ENCODE data around the gene DNAH10.

DNAH10 gene

DNA sequence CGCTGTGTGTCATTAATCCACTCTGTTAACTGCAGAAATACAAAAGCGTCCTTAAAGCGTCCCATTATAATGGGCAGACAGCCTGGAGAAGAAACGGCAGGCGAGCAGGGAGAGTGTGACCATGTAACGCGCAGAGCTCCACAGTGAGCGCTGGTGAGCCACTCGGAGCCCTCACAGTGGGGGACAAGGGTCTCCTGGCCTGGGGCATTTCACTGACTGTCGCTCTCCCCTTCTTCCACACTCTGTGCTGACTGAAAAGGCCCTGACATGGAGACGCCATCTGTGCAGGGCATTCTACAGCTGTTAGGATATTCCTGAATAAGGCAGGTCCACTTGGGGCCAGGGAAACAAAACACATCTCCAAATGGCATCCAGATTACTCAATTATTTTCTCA lies 186.3 kb downstream of the DNAH10 start:
- Histone ChIP-seq H3K4me2 (ENCODE audit: low read length) (no peak overlapping the region), H3K9ac (ENCODE audit: low read depth, low read length) (no peak overlapping the region), H3K36me3 (ENCODE audit: insufficient read depth, low read length) (peaks cover 26% of the 10 kb centered on the region), H3K4me1 (ENCODE audit: control insufficient read depth, insufficient read depth, low read length) (peaks cover 20% of the 10 kb centered on the region), H3K27me3 (ENCODE audit: control insufficient read depth, insufficient read depth, low read length) (no peaks in the 10 kb centered on the region), H3K4me3 (ENCODE audit: low read length) (no peak overlapping the region), H3K9me3 (replicated peaks; ENCODE audit: low read length) (no peaks in the 10 kb centered on the region)

DNA sequence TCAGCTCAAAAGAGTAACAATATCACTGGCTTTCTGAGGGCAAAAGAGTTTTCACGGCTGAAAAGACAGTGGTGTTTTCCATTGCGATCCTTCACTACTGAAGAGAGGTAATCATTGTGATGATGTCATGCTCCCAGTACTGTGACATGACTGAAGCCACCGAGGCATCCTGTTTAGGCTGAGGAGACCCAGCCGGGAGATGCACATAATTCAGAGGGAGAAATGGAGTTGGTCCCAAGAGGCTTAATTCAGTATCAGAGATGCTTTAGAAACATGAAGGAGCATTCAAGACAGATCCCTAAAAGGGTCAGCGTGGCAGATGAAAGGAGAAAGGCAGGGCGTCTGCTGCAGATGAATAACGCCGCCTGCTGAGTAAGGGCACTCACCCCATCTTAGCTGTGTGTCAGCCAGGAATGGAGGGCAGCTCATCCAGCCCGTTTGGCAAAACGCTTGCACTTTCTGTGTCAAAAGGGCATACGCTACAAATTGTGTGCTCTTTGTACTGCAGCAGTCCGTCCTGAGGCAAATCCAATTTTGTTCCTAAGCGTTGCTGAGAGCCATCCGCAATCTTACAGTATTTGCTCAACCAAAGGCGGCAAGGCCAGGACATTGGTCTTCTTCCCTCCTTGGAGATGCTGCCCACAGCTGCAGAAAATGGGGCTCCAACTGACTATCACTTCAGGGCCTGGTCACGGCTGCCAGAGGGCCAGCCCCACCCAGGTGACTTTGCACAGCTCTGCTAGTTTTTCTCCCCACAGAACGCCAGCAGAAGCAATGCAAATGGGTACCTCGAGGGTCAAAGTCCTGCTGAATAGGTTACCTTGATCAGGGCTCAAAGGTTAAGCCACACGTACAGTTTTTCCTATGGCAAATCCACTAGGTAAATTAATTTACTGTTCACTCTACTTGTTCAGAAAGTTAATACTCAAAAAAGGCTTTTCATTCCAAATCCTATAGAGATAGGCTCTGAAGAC lies 187.0 kb downstream of the DNAH10 start:
- Histone ChIP-seq H3K9ac (ENCODE audit: low read depth, low read length) (no peak overlapping the region), H3K36me3 (ENCODE audit: insufficient read depth, low read length) (peaks cover 19% of the 10 kb centered on the region), H3K4me2 (ENCODE audit: low read length) (no peak overlapping the region), H3K27me3 (ENCODE audit: control insufficient read depth, insufficient read depth, low read length) (no peaks in the 10 kb centered on the region), H3K9me3 (replicated peaks; ENCODE audit: low read length) (no peaks in the 10 kb centered on the region), H3K4me1 (ENCODE audit: control insufficient read depth, insufficient read depth, low read length) (peaks cover 13% of the 10 kb centered on the region), H3K4me3 (ENCODE audit: low read length) (no peak overlapping the region)

DNA sequence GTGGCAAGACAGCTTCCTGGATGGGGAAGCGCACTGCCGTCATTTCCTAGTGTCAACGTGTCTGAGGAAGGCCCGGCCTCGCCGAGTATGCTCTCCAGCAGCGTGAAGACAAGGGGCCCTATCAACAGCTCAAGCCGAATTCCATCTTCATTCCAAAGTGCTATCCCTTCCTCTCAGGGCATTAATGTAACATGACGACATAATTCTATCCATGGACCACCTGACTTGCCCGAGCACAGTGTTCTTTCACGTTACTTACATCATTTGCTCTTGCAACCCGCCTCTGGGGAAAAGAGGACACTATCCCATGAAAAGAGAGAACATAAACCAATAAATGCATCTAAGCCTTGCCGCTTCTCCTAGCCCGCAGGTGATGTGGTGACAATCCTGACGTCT lies 187.7 kb downstream of the DNAH10 start:
- Histone ChIP-seq H3K36me3 (ENCODE audit: insufficient read depth, low read length) (peaks cover 15% of the 10 kb centered on the region), H3K27me3 (ENCODE audit: control insufficient read depth, insufficient read depth, low read length) (no peaks in the 10 kb centered on the region), H3K9ac (ENCODE audit: low read depth, low read length) (no peak overlapping the region)

DNA sequence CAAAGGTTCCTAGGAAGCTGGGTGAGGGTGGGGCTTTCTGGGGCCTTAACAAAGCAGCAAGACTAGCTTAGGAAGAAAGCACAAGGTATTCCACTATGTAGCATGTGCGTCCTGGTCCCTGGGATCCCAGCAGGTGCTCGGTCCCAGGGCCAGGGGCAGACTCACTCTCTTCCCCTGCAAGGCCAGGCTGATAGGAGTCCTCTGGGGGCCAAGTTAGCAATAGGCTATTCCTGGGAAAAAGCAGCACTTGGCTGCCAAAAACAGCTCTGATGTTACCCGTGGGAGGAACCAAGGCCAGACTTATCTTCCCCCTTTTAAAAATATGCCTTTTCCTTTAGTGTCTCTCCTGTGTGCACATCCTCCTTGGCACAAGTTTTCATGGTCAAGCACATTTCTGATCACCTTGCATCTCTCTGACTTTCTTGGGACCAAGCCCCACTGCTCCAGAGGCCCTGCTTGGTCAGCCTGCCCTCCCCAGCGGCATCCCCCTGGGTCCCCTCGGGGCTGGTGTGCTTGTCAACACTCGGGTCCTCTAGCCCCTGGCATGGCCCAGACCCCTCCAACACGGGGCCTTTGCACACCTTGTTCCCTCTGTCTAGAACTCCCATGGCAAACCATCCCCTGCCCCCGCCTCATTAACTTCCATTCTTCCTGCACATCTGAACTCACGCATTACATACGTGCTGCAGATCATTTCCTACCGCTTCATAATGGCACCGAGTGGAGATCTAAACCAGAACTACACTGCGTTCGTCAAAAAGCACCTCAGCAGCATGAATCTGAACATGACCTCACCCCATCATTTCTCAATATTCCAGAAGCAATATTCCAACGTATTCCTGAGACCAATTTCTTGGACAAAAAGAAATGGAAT lies 188.6 kb downstream of the DNAH10 start:
- H3K4me2 ChIP-seq (ENCODE audit: low read length): no peak overlapping the region
- H3K9me3 ChIP-seq (replicated peaks; ENCODE audit: low read length): no peaks in the 10 kb centered on the region
- H3K9ac ChIP-seq (ENCODE audit: low read depth, low read length): no peak overlapping the region
- H3K4me3 ChIP-seq (ENCODE audit: low read length): no peak overlapping the region
- peaks cover 9% of the 10 kb centered on the region for H3K4me1 ChIP-seq (ENCODE audit: control insufficient read depth, insufficient read depth, low read length)
- peaks cover 5% of the 10 kb centered on the region for H3K36me3 ChIP-seq (ENCODE audit: insufficient read depth, low read length)
- H3K27me3 ChIP-seq (ENCODE audit: control insufficient read depth, insufficient read depth, low read length): no peaks in the 10 kb centered on the region

More for the DNA sequence above, 187.7 kb downstream of the DNAH10 start:
- Histone ChIP-seq H3K4me3 (ENCODE audit: low read length) (no peak overlapping the region), H3K9me3 (replicated peaks; ENCODE audit: low read length) (no peaks in the 10 kb centered on the region), H3K4me2 (ENCODE audit: low read length) (no peak overlapping the region), H3K4me1 (ENCODE audit: control insufficient read depth, insufficient read depth, low read length) (peaks cover 9% of the 10 kb centered on the region)

DNA sequence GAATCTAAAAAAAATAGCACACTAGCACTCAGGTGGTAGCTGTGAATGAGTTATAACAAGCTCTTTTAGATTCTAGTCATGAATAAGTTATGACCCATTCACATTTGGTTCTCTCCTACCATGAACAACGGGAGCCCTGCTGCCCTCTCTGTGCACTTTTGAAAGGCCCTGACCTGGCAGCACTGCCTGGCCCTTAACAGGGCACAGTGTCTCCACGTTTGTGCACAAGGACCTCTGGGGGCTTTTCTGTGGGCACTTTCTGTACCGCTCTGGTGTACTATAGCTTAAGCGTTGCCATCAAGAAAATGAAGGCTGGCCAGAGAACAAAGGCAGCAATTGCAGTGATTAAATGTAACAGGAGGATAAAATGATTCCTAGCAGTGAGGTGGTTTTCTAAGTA lies 189.4 kb downstream of the DNAH10 start:
- no peaks in the 10 kb centered on the region for H3K27me3 ChIP-seq (ENCODE audit: control insufficient read depth, insufficient read depth, low read length)
- H3K4me2 ChIP-seq (ENCODE audit: low read length): no peak overlapping the region
- no peak overlapping the region for H3K9ac ChIP-seq (ENCODE audit: low read depth, low read length)
- peaks cover 9% of the 10 kb centered on the region for H3K4me1 ChIP-seq (ENCODE audit: control insufficient read depth, insufficient read depth, low read length)
- H3K36me3 ChIP-seq (ENCODE audit: insufficient read depth, low read length): peaks cover 5% of the 10 kb centered on the region
- H3K9me3 ChIP-seq (replicated peaks; ENCODE audit: low read length): no peaks in the 10 kb centered on the region
- no peak overlapping the region for H3K4me3 ChIP-seq (ENCODE audit: low read length)

DNA sequence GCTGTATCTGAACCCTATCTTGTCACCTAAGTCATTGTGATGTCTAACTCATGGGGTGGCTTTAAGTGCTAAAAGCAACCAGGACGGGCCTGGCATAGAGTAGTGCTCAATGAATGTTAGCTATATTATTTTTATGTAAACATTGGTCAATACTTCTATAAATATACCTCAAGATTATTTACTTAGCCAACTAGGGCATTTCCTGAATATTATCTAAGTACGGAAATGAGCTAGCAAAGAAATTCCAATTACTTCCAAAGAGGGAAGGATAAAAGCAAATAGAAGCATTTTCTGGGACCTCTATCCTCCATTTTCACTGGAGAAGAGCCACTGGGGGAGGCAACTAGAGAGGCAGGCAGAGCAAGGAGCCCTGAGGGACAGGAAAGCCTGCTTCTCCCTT lies 189.9 kb downstream of the DNAH10 start:
- Histone ChIP-seq H3K9ac (ENCODE audit: low read depth, low read length) (no peak overlapping the region), H3K4me3 (ENCODE audit: low read length) (no peak overlapping the region), H3K27me3 (ENCODE audit: control insufficient read depth, insufficient read depth, low read length) (no peaks in the 10 kb centered on the region), H3K36me3 (ENCODE audit: insufficient read depth, low read length) (peaks cover 5% of the 10 kb centered on the region), H3K4me2 (ENCODE audit: low read length) (no peak overlapping the region), H3K9me3 (replicated peaks; ENCODE audit: low read length) (no peaks in the 10 kb centered on the region), H3K4me1 (ENCODE audit: control insufficient read depth, insufficient read depth, low read length) (peaks cover 9% of the 10 kb centered on the region)

DNA sequence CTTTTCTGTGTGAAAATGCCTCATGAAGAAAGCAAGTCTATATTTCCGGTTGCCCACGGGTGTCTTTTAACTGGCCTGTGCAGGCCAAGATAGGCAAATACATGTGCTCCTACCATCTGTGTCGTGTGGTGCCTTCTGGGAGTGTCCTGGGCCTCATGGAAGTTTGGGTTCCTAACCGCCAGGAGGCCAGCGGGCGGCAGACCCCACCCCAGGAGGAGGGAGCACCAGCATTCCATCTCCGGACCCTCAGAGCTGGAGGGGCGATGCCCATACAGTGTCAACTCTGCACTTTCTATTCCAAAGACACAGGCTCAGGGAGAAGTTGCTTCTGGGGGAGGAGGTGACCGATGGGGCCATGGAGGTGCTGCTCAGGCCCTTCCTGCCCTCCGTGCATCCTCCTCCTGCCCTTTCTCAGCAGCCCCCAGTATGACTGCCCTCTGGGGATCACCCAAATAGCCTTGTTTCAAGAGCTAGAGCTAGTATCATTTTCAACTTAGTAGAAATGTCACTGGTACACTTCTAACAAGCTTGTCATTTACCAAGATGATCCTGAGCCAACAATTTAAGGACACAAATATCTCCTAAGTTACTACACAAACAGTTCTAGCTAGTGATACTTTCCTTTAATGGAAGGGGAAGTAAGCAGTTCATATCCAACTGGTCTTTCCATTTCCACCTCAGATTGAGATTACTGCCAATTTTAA lies 192.7 kb downstream of the DNAH10 start:
- no peak overlapping the region for H3K4me3 ChIP-seq (ENCODE audit: low read length)
- no peak overlapping the region for H3K4me2 ChIP-seq (ENCODE audit: low read length)
- no peaks in the 10 kb centered on the region for H3K27me3 ChIP-seq (ENCODE audit: control insufficient read depth, insufficient read depth, low read length)
- H3K4me1 ChIP-seq (ENCODE audit: control insufficient read depth, insufficient read depth, low read length): peaks cover 7% of the 10 kb centered on the region
- H3K9me3 ChIP-seq (replicated peaks; ENCODE audit: low read length): no peaks in the 10 kb centered on the region
- no peak overlapping the region for H3K9ac ChIP-seq (ENCODE audit: low read depth, low read length)
- peaks cover 2% of the 10 kb centered on the region for H3K36me3 ChIP-seq (ENCODE audit: insufficient read depth, low read length)

DNA sequence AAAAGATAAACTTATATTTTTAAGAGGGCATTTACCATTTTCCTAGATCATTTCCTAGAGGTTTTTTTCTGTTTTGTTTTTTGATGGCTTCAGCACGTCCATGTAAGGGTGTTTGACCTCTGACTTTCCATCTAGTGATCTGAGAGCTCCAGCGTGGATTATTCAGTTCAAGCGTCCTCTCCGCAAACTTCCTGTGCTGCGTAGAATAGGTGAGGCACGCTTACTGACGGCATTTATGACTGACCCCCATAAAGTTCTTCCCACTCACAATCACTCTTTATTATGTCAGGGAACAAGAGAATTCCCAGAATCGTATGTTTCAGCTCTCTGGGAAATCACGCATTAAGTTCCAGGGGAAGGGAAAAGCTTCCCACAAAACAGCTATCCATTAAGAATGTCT lies 194.1 kb downstream of the DNAH10 start:
- Histone ChIP-seq H3K9ac (ENCODE audit: low read depth, low read length) (no peak overlapping the region), H3K9me3 (replicated peaks; ENCODE audit: low read length) (no peaks in the 10 kb centered on the region), H3K4me3 (ENCODE audit: low read length) (no peak overlapping the region), H3K27me3 (ENCODE audit: control insufficient read depth, insufficient read depth, low read length) (no peaks in the 10 kb centered on the region), H3K36me3 (ENCODE audit: insufficient read depth, low read length) (no peaks in the 10 kb centered on the region), H3K4me1 (ENCODE audit: control insufficient read depth, insufficient read depth, low read length) (peaks cover 7% of the 10 kb centered on the region), H3K4me2 (ENCODE audit: low read length) (no peak overlapping the region)

DNA sequence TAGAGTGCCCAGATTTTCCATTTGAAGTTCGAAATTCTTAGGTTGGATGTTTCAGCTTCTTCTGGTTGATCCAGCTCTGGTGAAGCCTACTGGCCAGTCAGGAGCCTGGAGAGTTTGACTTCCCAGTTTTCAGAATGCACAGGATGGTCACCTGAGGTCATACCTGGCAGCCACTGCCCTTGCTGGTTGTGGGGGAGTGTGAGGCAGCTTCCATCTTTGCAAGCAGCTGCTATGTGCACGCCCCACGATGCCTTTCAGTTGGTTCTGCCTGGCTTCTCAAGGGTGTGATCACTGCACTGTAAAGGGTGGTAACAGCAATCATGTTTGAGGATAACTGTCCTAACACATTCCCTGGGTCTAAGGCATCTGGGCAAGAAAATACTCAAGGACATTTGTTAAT lies 195.1 kb downstream of the DNAH10 start:
- no peaks in the 10 kb centered on the region for H3K36me3 ChIP-seq (ENCODE audit: insufficient read depth, low read length)
- no peak overlapping the region for H3K4me3 ChIP-seq (ENCODE audit: low read length)
- H3K4me1 ChIP-seq (ENCODE audit: control insufficient read depth, insufficient read depth, low read length): peaks cover 5% of the 10 kb centered on the region
- H3K4me2 ChIP-seq (ENCODE audit: low read length): no peak overlapping the region
- no peak overlapping the region for H3K9ac ChIP-seq (ENCODE audit: low read depth, low read length)
- H3K27me3 ChIP-seq (ENCODE audit: control insufficient read depth, insufficient read depth, low read length): no peaks in the 10 kb centered on the region
- H3K9me3 ChIP-seq (replicated peaks; ENCODE audit: low read length): no peaks in the 10 kb centered on the region

DNA sequence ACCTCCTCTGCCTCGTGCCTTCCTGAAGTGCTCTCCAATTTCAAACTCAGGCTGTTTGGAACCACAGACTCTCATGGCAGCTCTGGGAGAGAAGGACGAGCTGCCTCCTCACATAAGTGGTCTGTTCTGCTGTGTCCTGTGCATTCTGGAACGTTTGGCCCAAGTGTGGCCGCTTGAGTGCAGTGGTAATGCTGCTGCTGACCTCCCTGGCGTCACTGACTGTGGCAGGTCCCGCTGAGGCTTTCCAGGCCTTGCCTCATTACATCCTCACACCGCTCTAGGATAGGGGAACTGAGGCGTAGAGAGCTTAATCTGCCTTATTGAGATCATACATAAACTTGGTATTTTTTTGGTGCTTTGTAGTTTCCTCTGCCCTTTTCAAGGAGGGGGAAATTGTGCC lies 196.4 kb downstream of the DNAH10 start:
- H3K4me2 ChIP-seq (ENCODE audit: low read length): no peak overlapping the region
- no peak overlapping the region for H3K4me3 ChIP-seq (ENCODE audit: low read length)
- no peaks in the 10 kb centered on the region for H3K27me3 ChIP-seq (ENCODE audit: control insufficient read depth, insufficient read depth, low read length)
- no peaks in the 10 kb centered on the region for H3K4me1 ChIP-seq (ENCODE audit: control insufficient read depth, insufficient read depth, low read length)
- H3K9ac ChIP-seq (ENCODE audit: low read depth, low read length): no peak overlapping the region
- no peaks in the 10 kb centered on the region for H3K9me3 ChIP-seq (replicated peaks; ENCODE audit: low read length)
- H3K36me3 ChIP-seq (ENCODE audit: insufficient read depth, low read length): no peaks in the 10 kb centered on the region

DNA sequence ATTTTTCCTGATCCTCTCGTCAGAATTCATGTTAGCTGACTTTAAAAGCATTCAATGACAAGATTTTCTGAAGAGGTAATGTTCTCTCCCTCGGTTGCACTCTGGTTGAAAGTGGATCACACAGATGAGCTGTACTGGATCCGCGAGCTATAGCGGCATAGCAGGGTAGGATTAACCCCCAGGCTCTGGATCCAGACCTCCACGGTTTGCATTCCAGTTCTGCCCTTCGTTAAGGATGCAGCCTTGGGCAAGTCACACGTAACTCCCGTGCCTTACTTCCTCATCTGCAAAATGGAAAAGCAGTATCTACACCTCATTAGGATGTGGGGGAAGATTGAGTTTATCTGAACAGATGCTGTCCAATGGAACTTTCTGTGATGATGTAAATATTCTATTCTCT lies 196.8 kb downstream of the DNAH10 start:
- no peaks in the 10 kb centered on the region for H3K27me3 ChIP-seq (ENCODE audit: control insufficient read depth, insufficient read depth, low read length)
- no peaks in the 10 kb centered on the region for H3K4me1 ChIP-seq (ENCODE audit: control insufficient read depth, insufficient read depth, low read length)
- H3K9ac ChIP-seq (ENCODE audit: low read depth, low read length): no peak overlapping the region
- no peaks in the 10 kb centered on the region for H3K36me3 ChIP-seq (ENCODE audit: insufficient read depth, low read length)
- no peak overlapping the region for H3K4me2 ChIP-seq (ENCODE audit: low read length)
- H3K4me3 ChIP-seq (ENCODE audit: low read length): no peak overlapping the region
- no peaks in the 10 kb centered on the region for H3K9me3 ChIP-seq (replicated peaks; ENCODE audit: low read length)
